ENCODE data around the gene P4HA2.

The P4HA2 gene

GRCh38 chr5:132250547-132250946 is 22.9 kb upstream of the P4HA2 start:
- no peak for DNase-seq (ENCODE audit: low read depth, low spot score)

- DNase-seq (ENCODE audit: low read depth, low spot score): no peak
Observed at GRCh38 chr5:132246806-132247205, 19.2 kb upstream of the P4HA2 start.

- DNase-seq (ENCODE audit: low read depth, low spot score): no peak
Observed at GRCh38 chr5:132245593-132245992, 17.9 kb upstream of the P4HA2 start.

GRCh38 chr5:132243366-132243977 is 15.8 kb upstream of the P4HA2 start:
- DNase-seq (ENCODE audit: low read depth, low spot score): no peak

GRCh38 chr5:132239776-132240175 is 12.1 kb upstream of the P4HA2 start:
- no peak for DNase-seq (ENCODE audit: low read depth, low spot score)

- DNase-seq (ENCODE audit: low read depth, low spot score): no peak
Observed at GRCh38 chr5:132238901-132239500, 11.3 kb upstream of the P4HA2 start.

GRCh38 chr5:132238169-132238744 is 10.6 kb upstream of the P4HA2 start:
- DNase-seq (ENCODE audit: low read depth, low spot score): no peak

GRCh38 chr5:132237670-132238069 is 10.0 kb upstream of the P4HA2 start:
- no peak for DNase-seq (ENCODE audit: low read depth, low spot score)

- DNase-seq (ENCODE audit: low read depth, low spot score): no peak
Observed at GRCh38 chr5:132237141-132237540, 9.5 kb upstream of the P4HA2 start.

- DNase-seq (ENCODE audit: low read depth, low spot score): no peak
Observed at GRCh38 chr5:132235340-132235739, 7.7 kb upstream of the P4HA2 start.

GRCh38 chr5:132234684-132235062 is 7.0 kb upstream of the P4HA2 start:
- DNase-seq (ENCODE audit: low read depth, low spot score): no peak

- DNase-seq (ENCODE audit: low read depth, low spot score): no peak
Observed at GRCh38 chr5:132233811-132234683, 6.4 kb upstream of the P4HA2 start.

GRCh38 chr5:132233081-132233480 is 5.4 kb upstream of the P4HA2 start:
- no peak for DNase-seq (ENCODE audit: low read depth, low spot score)

- no peak for DNase-seq (ENCODE audit: low read depth, low spot score)
Observed at GRCh38 chr5:132232465-132232864, 4.8 kb upstream of the P4HA2 start.

- no peak for DNase-seq (ENCODE audit: low read depth, low spot score)
Observed at GRCh38 chr5:132230871-132231270, 3.2 kb upstream of the P4HA2 start.

- DNase-seq (ENCODE audit: low read depth, low spot score): no peak
Observed at GRCh38 chr5:132229236-132229635, 1.6 kb upstream of the P4HA2 start.

GRCh38 chr5:132228241-132229035 is 785 bp upstream of the P4HA2 start:
- DNase-seq (ENCODE audit: low read depth, low spot score): no peak

GRCh38 chr5:132227235-132227484 is 493 bp downstream of the P4HA2 start:
- DNase-seq (ENCODE audit: low read depth, low spot score): no peak

- no peak for DNase-seq (ENCODE audit: low read depth, low spot score)
Observed at GRCh38 chr5:132226516-132227234, 978 bp downstream of the P4HA2 start.

GRCh38 chr5:132225165-132226032 is 2.3 kb downstream of the P4HA2 start:
- no peak for DNase-seq (ENCODE audit: low read depth, low spot score)
